GM21423 (cell line): ENCODE measurements around the gene SEMG2.

Experiments
- ATAC-seq: cut with Tn5 transposase; IDR thresholded peaks from one replicate; pipeline ENCODE4 v1.9.1; 2021; ENCODE audit warnings: mild to moderate bottlenecking, moderate library complexity; ENCODE audit not compliant: unreplicated experiment

The SEMG2 gene

DNA sequence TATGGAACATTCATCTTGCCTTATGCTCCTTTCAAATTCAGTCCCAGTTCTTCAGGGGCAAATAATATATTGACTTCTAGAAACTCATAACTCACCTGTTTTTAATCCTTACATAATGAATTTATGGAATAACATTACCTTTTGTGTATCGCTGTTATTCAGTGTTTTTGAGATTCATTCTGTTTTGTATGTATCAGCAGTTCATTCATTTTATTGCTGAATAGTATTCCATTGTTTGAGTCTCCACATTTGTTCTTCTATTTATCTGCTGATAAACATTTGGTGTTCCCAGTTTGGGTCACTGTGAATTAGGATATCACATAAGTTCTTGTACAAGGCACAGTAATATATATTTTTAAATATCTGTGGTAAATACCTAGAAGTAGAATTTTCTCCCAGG, 5.1 kb downstream of the SEMG2 start:
- no peak for ATAC-seq

DNA sequence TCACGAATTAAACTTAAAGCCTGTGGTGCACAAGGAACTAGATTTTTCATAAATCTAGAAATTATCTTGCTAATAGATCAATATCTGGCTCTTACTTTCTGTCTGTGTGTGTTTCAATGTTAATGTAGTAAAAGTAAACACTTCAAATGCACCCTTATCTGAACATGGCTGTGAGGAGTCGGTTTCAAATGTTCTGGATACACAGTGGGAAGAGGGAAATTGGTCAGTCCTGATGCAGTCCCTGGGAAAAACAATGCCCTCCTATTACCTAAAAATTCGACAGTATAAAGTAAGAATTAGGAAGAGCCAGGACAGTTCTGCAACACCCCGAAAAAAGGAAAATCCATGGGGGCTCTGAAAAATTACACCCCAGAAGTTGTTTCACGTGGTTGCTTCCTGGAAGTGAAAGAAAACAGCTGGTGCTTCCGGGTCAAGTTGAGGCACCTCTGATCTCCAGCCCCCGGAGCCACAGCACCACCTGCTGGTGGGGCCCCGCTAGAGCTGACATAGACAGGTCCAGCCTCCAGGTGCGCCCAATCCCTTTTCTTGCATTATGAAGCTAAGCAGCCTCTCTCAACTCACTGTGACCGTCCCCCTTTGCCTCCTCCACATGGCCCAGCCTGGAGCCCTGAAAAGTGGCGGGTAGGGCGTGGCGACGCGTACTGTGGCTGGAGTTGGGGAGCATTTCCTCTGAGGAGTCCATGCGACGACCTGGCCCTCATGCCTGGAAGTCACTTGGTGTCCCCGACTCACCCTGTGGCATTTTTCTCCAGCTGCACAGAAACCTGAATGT, 8.3 kb downstream of the SEMG2 start:
- no peak for ATAC-seq

DNA sequence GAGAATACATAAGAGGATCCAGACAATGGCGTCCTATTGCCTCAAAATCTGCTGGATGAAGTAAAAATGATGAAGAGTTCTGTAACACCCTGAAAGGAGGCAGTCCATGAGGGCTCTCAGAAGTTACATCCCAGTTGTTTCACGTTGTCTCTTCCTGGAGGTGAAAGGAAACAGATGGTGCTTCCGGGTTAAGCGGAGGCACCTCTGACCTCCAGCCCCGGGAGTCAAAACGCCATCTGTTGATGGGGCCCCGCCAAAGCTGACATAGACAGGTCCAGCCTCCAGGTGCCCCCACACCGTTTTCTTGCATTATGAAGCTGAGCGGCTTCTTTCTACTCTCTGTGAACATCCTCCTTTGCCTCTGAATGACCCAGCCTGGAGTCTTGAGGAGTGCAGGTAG, 9.5 kb downstream of the SEMG2 start:
- no peak for ATAC-seq

DNA sequence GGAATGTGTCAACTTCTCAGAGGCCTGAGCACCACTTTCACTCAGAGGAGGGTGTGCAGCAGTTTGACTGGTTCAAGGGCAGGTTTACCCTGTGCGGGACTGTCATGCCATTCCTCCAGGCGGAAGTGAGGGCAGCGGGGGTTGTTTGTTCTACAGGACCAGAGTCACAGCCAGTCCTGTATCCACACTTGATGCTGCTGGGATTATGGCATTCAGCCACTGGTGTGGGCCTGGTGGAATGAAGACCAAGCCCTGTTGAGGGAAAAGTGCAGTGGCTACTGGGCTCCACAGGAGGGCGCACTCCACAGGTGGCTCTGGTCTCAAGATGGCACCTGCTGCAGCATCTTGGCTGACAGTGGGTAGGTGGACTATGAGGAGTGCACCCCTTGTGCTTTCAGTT, 14.8 kb downstream of the SEMG2 start:
- no peak for ATAC-seq

DNA sequence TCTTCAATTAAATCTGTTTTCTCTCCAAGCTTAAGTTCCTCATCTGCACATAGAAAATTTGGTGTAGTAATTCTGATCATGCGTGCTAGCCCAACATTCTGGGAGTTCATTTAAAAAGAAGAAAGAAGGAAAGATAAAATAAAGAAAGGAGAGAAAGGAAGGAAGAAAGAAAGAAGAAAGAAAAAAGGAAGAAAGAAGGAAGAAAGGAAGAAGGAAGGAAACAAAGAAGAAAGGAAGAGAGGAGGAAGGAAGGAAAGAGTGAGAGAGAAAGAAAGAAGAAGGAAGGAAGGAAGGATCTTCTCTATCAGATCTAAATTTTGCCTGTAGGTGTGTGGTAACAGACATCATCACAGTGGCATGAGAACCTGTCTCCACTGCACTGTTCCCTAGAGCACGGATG, 17.0 kb downstream of the SEMG2 start:
- ATAC-seq = no peak

DNA sequence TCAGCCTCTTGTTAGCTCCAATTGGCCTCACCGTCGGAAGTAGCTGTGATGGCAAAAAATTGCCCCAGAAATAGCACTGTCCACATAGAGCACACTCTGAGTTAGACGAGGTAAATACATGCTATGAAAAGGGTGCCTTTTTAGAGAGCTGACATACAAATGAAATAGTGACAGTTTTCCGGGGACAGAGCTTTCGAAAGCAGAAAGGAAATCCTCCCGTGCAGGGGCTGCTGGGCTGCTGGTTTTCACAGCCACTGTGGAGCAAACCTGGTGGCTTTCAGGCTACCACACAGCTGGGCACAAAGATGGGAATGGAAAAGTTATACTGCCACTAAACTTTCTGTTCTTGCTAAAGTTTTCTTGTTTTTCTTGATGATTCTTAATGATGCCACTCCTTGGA, 24.9 kb downstream of the SEMG2 start:
- ATAC-seq = no peak

DNA sequence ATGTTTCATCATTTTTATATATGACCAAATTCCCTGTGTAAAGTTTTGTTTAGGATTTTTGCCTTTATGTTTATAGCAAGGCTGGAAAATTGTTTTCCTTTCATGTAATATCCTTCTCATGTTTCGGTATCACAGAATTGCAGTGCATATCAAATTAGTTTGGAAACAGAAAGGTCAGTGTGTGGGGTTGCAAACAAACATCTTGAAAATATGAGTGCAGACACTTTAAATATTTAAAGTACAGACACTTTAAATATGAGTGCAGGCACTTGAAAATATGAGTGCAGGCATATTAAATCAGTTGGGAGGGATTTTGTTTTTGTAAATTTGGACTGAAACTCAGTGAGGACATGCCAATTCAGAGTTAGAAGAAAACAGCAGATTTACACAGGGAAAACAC, 26.7 kb downstream of the SEMG2 start:
- no peak for ATAC-seq

GRCh38 chr20:45248609-45249008, 27.4 kb downstream of the SEMG2 start:
- no peak for ATAC-seq

DNA sequence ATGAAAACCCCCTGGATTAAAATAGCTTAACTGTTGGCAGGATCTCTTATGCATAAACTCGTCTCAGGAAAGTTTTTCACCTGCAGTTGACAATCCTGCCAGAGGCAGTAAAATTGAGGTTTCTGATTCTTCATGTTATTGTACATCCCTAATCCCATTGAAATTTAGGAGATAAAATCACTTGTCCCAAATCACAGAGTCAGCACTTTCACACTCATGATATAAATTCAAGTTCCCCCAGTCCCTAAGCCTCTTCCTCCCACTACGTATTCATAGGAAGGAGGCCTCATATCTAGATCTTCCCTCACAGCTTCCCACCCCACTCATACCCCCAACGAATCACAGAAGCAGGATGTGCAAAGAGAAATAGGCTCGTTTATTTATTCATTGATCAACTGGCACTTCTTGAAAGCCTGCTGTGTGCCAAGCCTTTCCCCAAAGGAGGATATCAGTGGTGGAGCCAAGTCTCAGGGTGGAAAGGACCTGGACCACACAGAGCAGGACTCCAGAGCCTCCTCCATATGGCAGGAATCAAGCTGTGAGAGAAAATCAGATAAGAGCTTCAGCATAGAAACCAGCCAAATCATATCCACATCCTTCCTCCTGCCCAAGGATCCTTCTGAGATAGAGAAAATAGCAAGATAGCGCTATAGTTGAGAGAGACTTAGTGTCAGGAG, 30.8 kb downstream of the SEMG2 start:
- ATAC-seq = no peak

DNA sequence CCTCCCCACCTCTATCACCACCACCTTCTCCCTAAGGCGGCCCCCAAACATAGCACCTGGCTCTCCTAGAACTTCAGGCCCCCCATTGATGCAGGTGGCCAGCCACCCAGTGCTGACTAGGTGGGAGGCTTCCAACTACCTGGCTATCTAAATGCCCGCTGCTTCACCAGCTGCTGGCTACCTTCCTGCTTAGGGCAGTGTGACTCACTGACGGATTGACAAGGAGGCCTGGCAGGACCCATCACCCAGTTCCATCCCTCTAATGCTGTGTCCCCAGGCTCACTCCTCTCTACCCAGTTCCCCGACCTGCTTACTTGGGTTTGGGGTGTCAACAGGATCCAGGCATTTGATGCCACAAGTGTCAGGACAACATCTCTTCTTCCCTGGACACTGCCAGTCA, 32.1 kb downstream of the SEMG2 start:
- ATAC-seq = no peak

DNA sequence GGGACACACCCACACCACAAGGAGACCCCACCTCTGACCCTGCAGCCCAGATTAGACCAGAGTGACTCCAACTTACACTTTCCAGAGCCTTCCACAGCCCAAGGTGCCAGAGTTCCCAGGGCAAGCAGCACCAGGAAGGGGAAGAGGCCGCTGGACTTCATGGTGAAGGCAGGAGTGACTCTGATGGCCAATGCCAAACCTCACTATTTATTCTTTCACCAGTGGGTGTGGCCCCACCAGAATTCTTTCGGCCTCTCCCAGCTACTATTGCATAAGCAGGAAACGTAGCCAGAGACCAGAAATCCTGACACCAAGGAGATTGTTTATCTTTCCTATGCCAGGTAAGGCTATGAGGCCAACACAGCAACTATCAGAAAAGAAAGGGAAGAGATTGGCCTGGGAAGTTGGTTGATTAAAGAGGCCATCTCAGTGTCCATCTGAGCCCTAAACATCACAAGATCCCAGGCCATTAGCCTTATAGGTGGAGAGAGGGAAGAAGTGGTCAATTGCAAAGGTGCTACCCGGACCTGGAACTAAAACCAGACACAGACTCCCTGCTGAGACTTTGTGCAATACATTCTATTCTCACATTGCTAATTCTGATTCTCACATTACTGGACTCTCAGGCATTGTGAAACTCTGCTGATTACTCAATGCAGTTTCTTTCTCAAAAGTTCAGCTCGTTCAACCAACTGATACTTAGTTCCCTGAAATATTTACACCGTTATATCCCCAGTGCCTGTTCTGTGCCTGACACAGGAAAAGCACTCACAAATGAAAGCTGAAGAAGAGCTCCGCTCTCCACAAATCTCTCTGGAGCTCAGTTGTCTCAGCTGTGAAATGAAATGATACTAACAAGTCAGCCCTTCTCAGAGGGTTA, 33.5 kb downstream of the SEMG2 start, which contains the start of gene SLPI:
SLPI (minus strand) TSS at position 182 of the 880 bp plus-strand sequence; CDS start at position 161, 21 bp downstream.
- ATAC-seq = no peak

DNA sequence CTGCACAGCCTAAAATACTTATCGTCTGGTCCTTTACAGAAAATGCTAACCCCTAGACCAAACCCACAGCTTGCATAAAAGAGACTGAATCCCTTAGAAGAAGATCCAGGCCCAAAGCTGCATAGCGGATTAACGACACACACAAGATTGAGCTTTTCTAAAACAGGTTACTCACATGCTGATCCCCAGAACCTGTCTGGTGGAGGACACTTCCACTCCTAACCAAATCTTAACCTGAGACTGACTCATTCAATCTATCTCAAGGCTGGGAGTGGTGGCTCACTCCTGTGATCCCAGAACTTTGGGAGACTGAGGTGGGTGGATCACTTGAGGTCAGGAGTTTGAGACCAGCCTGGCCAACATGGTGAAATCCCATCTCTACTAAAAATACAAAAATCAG, 36.0 kb downstream of the SEMG2 start:
- no peak for ATAC-seq

DNA sequence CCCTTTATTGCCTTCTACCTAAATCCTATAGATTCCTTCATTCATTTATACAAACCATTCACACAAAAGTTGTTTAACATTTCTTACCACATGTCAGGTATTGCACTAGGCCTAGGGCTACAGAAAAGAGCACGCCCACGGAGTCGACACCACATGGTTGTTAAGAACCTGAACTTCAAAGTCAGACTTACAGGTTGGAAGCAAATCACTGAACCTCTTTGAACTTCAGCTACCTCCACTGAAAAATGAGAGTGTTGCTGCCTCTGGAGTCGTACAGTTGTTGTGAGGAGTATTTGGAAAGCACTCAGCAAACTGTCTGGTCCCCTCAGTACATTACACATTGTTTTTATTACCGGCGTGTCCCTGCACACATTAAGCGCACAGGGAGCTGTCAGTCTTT, 36.5 kb downstream of the SEMG2 start:
- ATAC-seq = no peak

DNA sequence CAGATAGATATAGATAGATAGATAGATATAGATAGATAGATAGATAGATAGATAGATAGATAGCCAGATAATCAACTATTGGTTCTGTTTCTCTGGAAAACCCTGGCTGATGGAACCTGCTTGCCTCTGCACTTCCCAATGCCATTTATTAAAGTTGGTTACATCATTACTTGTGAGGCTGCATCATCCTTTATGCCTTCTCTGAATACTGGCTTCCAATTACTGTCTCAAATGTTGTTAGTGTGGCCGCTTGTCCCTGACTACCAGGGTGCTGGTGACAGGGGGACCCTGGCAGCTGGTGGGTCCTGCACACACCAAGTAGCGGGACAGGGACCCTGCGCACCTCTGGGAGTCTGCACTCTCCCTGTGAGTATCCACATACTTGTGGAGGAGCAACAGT, 37.1 kb downstream of the SEMG2 start:
- no peak for ATAC-seq

DNA sequence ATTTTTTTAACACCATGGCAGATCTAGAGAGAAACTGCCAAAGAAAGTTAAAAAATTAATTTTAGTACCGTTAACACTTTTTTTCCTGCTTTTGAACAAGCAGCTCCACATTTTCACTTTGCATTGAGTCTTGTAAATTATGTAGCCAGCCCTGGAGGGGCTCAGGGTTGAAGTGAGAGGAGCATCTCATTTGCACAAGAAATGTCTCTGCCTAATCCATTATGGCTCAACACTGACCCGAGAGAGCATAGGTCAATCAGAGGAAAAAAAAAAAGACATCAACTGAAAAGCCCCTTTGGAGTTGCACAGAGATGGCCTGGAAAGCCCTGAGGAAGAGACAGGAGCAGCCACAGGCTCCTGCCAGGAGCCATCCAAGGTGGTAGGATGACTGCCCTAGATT, 37.5 kb downstream of the SEMG2 start:
- no peak for ATAC-seq

GRCh38 chr20:45263556-45264266, 42.5 kb downstream of the SEMG2 start:
- ATAC-seq = no peak

GRCh38 chr20:45266977-45267376, 45.8 kb downstream of the SEMG2 start:
- ATAC-seq = no peak

DNA sequence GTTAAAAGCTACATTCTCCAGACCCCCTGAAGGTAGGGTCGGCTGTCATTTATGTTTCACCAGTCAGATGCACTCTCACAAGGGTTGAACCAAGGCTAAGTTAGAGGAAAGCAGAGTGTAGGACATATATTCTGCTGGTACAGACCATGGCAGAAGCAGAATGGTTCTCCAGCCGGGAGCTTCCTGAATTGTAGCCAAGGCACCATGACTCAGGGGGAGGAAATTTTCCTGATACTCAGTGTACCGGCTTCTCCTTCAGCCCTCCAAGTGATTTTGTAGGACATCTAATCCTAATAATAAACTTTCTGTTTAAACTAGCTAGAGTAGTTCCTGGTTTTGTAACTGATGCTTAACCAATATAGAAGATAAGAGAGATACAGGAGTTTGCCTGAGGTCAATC, 47.4 kb downstream of the SEMG2 start:
- no peak for ATAC-seq

DNA sequence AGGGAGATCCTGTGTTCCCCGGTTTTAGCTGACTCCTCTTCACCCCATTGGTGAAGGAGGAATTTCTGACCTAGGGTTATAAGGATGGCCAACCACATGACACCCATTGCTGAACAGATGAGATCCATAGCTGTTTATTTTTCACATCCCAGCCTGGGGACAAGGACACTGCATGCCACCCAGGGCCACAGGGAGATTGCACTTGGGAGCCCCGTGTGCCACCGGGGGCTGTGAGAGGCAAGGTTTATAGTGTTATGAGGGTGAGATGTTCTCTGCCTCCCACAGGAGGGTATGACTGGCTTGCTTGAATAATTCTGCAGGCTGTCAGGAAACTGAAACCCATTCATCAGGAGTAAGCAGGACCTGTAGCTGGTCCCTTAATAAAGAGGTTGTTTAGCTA, 47.9 kb downstream of the SEMG2 start:
- no peak for ATAC-seq

- ATAC-seq = no peak
Measured at GRCh38 chr20:45269754-45270270, 48.6 kb downstream of the SEMG2 start.
